Gastrocnemius medialis (tissue), 4 donors: Measurements from ENCODE around the gene GALNT13.

Source experiments
- POLR2A ChIP-seq, 2 donors: fragments of 450-650 bp; IDR thresholded peaks; one replicate each; pipeline ENCODE4 v1.6.1; 2017; ENCODE audit warnings: antibody characterized with exemption in 2 of 2, mild to moderate bottlenecking in 2 of 2, moderate library complexity in 2 of 2
- TF ChIP-seq, protein P1 (sequence below), 5 experiments: fragments of 450-650 bp in 3 of 5; fragments of 200-600 bp in 2 of 5; sonication (generic) in 2 of 5; IDR thresholded peaks in 4 of 5; conservative IDR thresholded peaks in 1 of 5; 1 replicate in 4 of 5; 2 replicates in 1 of 5; pipeline ENCODE4 v1.5.1; 2016 to 2019; ENCODE audit warnings: antibody characterized with exemption in 5 of 5, mild to moderate bottlenecking in 3 of 5, moderate library complexity in 3 of 5

DNA sequence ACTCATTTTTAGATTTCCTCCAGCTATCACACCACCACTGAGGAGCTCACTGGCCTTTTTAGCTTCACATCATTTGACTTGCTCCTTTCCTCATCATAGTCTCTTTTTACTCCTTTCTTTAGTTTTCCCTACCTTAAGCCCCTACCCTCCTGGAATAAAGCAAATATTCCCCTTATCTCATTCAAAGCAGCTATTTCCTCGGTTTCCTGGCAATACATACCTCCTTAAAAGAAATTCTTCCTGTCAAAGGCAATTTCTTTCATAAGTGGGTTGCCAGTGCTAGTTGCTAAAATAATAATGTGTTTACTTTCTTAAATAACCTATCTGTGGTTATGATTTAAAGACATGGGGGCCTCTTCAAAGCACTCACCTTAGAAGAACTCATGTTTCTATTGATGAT, 359.3 kb downstream of the GALNT13 start:
- TF ChIP-seq, protein P1, sequence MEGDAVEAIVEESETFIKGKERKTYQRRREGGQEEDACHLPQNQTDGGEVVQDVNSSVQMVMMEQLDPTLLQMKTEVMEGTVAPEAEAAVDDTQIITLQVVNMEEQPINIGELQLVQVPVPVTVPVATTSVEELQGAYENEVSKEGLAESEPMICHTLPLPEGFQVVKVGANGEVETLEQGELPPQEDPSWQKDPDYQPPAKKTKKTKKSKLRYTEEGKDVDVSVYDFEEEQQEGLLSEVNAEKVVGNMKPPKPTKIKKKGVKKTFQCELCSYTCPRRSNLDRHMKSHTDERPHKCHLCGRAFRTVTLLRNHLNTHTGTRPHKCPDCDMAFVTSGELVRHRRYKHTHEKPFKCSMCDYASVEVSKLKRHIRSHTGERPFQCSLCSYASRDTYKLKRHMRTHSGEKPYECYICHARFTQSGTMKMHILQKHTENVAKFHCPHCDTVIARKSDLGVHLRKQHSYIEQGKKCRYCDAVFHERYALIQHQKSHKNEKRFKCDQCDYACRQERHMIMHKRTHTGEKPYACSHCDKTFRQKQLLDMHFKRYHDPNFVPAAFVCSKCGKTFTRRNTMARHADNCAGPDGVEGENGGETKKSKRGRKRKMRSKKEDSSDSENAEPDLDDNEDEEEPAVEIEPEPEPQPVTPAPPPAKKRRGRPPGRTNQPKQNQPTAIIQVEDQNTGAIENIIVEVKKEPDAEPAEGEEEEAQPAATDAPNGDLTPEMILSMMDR (IDR thresholded peaks at IDR 0.05 in 4 of 5, conservative IDR thresholded peaks at IDR 0.05 in 1 of 5), result no peak
- no peak for TF ChIP-seq POLR2A (IDR thresholded peaks at IDR 0.05)
